Esophagus muscularis mucosa (tissue), 4 donors: Measurements from ENCODE around the gene LILRA2. TPM values are rescaled to one million over a fixed set of nuclear protein-coding genes. Genes with fewer than 3 reads are reported as not detected.

Experiments used
- DNase-seq: peaks from one replicate; pipeline ENCODE4 v3.0.0-alpha.2; 2017; ENCODE audit errors: extremely low spot score
- H3K27ac ChIP-seq, 4 donors: fragments of 200-600 bp; sonication (generic); replicated peaks in 1 of 4; 1 replicate in 3 of 4; 2 replicates in 1 of 4; pipeline ENCODE4 v1.5.1; 2016 to 2019; ENCODE audit warnings: mild to moderate bottlenecking in 1 of 4
- H3K27me3 ChIP-seq, 4 donors: fragments of 200-600 bp; sonication (generic); one replicate each; pipeline versions ENCODE4 v1.5.1 to v1.6.0; 2016 to 2019
- H3K36me3 ChIP-seq, 4 donors: fragments of 200-600 bp; sonication (generic); one replicate each; pipeline ENCODE4 v1.5.1; 2016 to 2019
- H3K4me1 ChIP-seq, 4 donors: fragments of 200-600 bp; sonication (generic); one replicate each; pipeline ENCODE4 v1.5.1; 2016 to 2019
- H3K4me3 ChIP-seq, 4 donors: fragments of 200-600 bp; sonication (generic); 1 replicate in 2 of 4; 2 replicates in 2 of 4; pipeline ENCODE4 v1.5.1; 2016 to 2019; ENCODE audit warnings: mild to moderate bottlenecking in 4 of 4, moderate library complexity in 1 of 4
- H3K9me3 ChIP-seq, 4 donors: fragments of 200-600 bp; sonication (generic); 1 replicate in 3 of 4; 2 replicates in 1 of 4; pipeline ENCODE4 v1.5.1; 2016 to 2019
- EP300 ChIP-seq: sonication (generic); formaldehyde crosslinking; IDR thresholded peaks from one replicate; pipeline ENCODE4 v1.6.1; 2017; ENCODE audit warnings: antibody characterized with exemption
- POLR2A ChIP-seq: fragments of 450-650 bp; IDR thresholded peaks from one replicate; pipeline ENCODE4 v1.6.1; 2017; ENCODE audit warnings: antibody characterized with exemption, moderate library complexity, mild to moderate bottlenecking, low read depth
- POLR2AphosphoS5 ChIP-seq, 2 donors: sonication (generic); formaldehyde crosslinking; IDR thresholded peaks; one replicate each; pipeline ENCODE4 v1.6.1; 2017; ENCODE audit warnings: antibody characterized with exemption in 2 of 2
- WGBS: methylation state at CpG from one replicate; pipeline ENCODE4 v1.1.5; 2018; 5-methylcytosine and 5-hydroxymethylcytosine counted together
- intact Hi-C: fragments of 100-400 bp; cut with DNase I; formaldehyde crosslinking; loops from one replicate; pipeline ENCODE4 v1.15.1; 2023
- small RNA-seq, 3 donors: library from RNA; depleted of rRNA; stranded (forward); fragments of <200 nt; gene quantifications; one replicate each; pipeline ENCODE3, GENCODE V24; 2016
- total RNA-seq, 4 donors: library from RNA; depleted of rRNA; stranded (reverse); fragments of >200 nt; gene quantifications; one replicate each; pipeline versions ENCODE4 v1.1.0 to v1.2.1, GENCODE V29; 2016
- TF ChIP-seq, protein P1 (sequence below), 3 experiments: fragments of 200-600 bp in 2 of 3; fragments of 450-650 bp in 1 of 3; sonication (generic) in 2 of 3; IDR thresholded peaks; one replicate each; pipeline ENCODE4 v1.5.1; 2017 to 2019; ENCODE audit warnings: antibody characterized with exemption in 3 of 3, mild to moderate bottlenecking in 2 of 3, moderate library complexity in 1 of 3

The LILRA2 gene
- total RNA-seq, 4 donors from 2014 or later, result 0.83 to 4.6 (median 2.3) TPM

DNA sequence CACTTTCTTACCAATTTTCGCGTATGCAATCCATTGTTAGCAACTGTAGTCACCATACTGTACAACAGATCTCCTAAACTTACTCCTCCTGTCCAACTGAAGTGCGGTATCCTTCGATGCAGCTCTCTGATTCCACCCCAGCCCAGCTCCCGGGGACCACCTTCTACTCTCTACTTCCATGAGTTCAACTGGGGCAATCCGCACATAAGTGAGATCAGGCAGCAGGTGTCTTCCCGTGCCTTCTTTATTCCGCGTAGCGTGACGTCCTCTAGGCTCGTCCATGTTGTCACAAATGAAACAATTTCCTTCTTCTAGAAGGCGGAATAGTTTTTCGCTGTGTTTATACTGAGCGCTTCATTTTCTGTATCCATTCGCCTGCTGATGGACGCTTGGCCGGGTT lies 65.1 kb downstream of the LILRA2 start:
- Histone ChIP-seq H3K9me3 (no peaks in the 10 kb centered on the region), H3K4me3 (no peak overlapping the region), H3K36me3 (no peaks in the 10 kb centered on the region), H3K4me1 (no peaks in the 10 kb centered on the region), H3K27me3 (peaks cover 0 to 38% (median 0%) of the 10 kb centered on the region in 4 donors), H3K27ac (no peak overlapping the region)
- no peak for DNase-seq
- WGBS, result 88% methylated on average over 18 of the region's 18 CpGs
- intact Hi-C loops, result no loop called here
- TF ChIP-seq POLR2AphosphoS5 (IDR thresholded peaks at IDR 0.05), result no peak
- TF ChIP-seq POLR2A, result no peak
- TF ChIP-seq EP300, result no peak
- TF ChIP-seq, protein P1, sequence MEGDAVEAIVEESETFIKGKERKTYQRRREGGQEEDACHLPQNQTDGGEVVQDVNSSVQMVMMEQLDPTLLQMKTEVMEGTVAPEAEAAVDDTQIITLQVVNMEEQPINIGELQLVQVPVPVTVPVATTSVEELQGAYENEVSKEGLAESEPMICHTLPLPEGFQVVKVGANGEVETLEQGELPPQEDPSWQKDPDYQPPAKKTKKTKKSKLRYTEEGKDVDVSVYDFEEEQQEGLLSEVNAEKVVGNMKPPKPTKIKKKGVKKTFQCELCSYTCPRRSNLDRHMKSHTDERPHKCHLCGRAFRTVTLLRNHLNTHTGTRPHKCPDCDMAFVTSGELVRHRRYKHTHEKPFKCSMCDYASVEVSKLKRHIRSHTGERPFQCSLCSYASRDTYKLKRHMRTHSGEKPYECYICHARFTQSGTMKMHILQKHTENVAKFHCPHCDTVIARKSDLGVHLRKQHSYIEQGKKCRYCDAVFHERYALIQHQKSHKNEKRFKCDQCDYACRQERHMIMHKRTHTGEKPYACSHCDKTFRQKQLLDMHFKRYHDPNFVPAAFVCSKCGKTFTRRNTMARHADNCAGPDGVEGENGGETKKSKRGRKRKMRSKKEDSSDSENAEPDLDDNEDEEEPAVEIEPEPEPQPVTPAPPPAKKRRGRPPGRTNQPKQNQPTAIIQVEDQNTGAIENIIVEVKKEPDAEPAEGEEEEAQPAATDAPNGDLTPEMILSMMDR (IDR thresholded peaks at IDR 0.05), result no peak

Small RNA genes lying within 50 kb of the gene (small RNA-seq; reads per million reads assigned to genes)
- 0 reads per million in 3 donors for gene AC245036.2

Other genes starting within 250 kb of the LILRA2 start
- gene LILRA4, start 234.6 kb upstream of the LILRA2 start, total RNA-seq, result not detected
- 10 to 100 TPM in 3 of 4 donors, 1 to 10 TPM in 1; 7.6 to 23.4 (median 13.0) TPM for gene LAIR1, start 208.9 kb upstream of the LILRA2 start, total RNA-seq
- 1 to 10 TPM in 3 of 4 donors, under 1 TPM in 1; 0.83 to 8.0 (median 5.6) TPM for gene TTYH1, start 158.3 kb upstream of the LILRA2 start, total RNA-seq
- gene LENG8, start 124.6 kb upstream of the LILRA2 start, total RNA-seq, result 100 to 1,000 TPM in 1 of 4 donors, 10 to 100 TPM in 3; 42.9 to 115 (median 72.2) TPM
- 1 to 10 TPM; 5.4 to 9.3 (median 8.1) TPM for gene LENG9, start 110.0 kb upstream of the LILRA2 start, total RNA-seq
- 10 to 100 TPM; 10.8 to 27.1 (median 20.6) TPM for gene CDC42EP5, start 100.5 kb upstream of the LILRA2 start, total RNA-seq
- gene LAIR2, start 71.0 kb upstream of the LILRA2 start, total RNA-seq, result not detected
- 1 to 10 TPM in 1 of 4 donors, under 1 TPM in 3; 0.23 to 2.0 (median 0.47) TPM for gene LILRA1, start 19.8 kb downstream of the LILRA2 start, total RNA-seq
- gene LILRB1, start 56.7 kb downstream of the LILRA2 start, total RNA-seq, result 1 to 10 TPM; 1.4 to 5.0 (median 2.7) TPM
- gene LILRB4, start 89.2 kb downstream of the LILRA2 start, total RNA-seq, result 10 to 100 TPM in 1 of 4 donors, 1 to 10 TPM in 3; 4.9 to 16.2 (median 6.5) TPM
- not detected for gene KIR3DL3, start 150.7 kb downstream of the LILRA2 start, total RNA-seq
- gene KIR2DL3, start 164.7 kb downstream of the LILRA2 start, total RNA-seq, result not detected
- not detected for gene KIR2DL1, start 196.0 kb downstream of the LILRA2 start, total RNA-seq
- not detected for gene KIR2DL4, start 229.8 kb downstream of the LILRA2 start, total RNA-seq
- gene KIR3DL1, start 242.7 kb downstream of the LILRA2 start, total RNA-seq, result not detected